ENCODE measurements around the gene CD200. TPM values are rescaled to one million over a fixed set of nuclear protein-coding genes. Genes with fewer than 3 reads are reported as not detected.

Gene CD200
- total RNA-seq, 2 donors from 2014 or later = 2.0 to 2.6 TPM

DNA sequence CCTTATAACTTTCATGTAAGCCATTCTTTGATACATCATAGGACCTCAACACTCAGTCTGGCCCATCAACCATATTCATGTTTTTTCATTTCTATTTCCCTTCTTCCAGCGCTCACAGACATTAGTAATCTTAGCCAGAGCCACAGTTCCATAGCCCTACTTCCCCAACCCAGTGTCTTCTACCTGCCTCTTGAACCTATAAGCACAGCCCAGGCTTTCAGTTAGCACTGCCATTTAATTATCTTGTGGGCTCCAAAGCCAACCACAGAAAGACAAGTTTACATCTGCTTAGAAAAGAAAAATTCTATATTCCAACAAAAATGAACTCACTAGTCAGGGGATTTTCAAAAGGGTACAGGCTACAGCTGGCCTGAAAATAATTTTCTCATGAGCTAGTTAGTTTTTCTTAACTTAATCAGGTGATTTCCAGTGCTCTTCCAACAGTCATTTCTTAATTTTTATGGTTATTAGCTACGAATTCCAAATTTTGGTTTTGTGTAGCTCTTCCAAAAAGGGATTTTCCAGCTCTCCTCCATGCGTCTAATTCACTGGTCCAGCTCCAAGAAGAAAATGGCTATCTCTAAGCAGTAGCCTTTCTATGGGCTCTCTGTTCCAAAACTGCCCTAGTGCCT is 13.7 kb downstream of the CD200 start:
- no peak for TF ChIP-seq POLR2A (IDR thresholded peaks at IDR 0.05)
- TF ChIP-seq, protein P1, sequence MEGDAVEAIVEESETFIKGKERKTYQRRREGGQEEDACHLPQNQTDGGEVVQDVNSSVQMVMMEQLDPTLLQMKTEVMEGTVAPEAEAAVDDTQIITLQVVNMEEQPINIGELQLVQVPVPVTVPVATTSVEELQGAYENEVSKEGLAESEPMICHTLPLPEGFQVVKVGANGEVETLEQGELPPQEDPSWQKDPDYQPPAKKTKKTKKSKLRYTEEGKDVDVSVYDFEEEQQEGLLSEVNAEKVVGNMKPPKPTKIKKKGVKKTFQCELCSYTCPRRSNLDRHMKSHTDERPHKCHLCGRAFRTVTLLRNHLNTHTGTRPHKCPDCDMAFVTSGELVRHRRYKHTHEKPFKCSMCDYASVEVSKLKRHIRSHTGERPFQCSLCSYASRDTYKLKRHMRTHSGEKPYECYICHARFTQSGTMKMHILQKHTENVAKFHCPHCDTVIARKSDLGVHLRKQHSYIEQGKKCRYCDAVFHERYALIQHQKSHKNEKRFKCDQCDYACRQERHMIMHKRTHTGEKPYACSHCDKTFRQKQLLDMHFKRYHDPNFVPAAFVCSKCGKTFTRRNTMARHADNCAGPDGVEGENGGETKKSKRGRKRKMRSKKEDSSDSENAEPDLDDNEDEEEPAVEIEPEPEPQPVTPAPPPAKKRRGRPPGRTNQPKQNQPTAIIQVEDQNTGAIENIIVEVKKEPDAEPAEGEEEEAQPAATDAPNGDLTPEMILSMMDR (IDR thresholded peaks at IDR 0.05) = no peak
- intact Hi-C loops (cut with DNase I) = no loop called here
- H3K36me3 ChIP-seq (replicated peaks in 1 of 2; ENCODE audit: insufficient read depth in 1 of 2, low read depth in 2 of 2) = no peaks in the 10 kb centered on the region
- H3K9me3 ChIP-seq = no peaks in the 10 kb centered on the region
- DNase-seq (no peak), ATAC-seq (no peak)
- H3K4me3 ChIP-seq = no peak overlapping the region
- no peak overlapping the region for H3K27ac ChIP-seq
- H3K27me3 ChIP-seq = no peaks in the 10 kb centered on the region
- 71 to 75% methylated on average over 3 of the region's 3 CpGs for WGBS, 2 donors
- no peaks in the 10 kb centered on the region for H3K4me1 ChIP-seq

DNA sequence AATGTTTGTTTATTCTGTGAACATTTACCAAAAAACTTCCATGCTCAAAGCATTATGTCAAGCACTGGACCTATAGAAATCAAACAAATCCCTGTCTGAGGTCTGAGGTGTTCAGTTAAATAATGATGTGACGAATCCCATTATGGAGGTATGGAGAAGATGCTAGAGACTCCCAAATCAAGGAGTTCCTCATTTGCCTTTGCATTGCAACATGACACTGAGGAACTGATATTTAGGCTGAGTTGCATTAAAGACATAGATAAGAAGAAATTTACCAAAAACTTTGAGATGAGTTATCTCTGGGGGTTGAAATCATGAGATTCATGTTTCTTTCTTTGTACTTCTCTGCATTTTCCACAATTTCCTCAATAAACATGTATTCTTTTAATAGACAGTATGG is 16.0 kb downstream of the CD200 start:
- WGBS, 2 donors = 75 to 76% methylated on average over 1 of the region's 1 CpG

DNA sequence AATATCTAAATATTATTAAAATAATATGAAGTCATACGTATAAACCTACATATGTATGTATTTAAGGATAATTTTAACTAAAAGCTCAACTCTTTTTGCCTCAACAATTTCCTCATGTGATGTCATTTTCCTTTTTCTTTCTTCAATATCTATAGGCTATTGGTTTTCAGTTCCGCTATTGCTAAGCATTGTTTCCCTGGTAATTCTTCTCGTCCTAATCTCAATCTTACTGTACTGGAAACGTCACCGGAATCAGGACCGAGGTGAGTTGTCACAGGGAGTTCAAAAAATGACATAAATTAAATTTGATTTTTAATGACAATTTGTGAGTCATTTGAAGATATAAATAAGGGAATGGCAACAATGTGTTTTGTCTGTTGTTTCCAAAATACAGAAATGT is 16.6 kb downstream of the CD200 start:
- 87% methylated on average over 6 of the region's 6 CpGs for WGBS, 2 donors
- Histone ChIP-seq H3K4me1 (no peaks in the 10 kb centered on the region), H3K4me3 (no peak overlapping the region), H3K27me3 (no peaks in the 10 kb centered on the region), H3K9me3 (no peaks in the 10 kb centered on the region), H3K27ac (no peak overlapping the region), H3K36me3 (replicated peaks in 1 of 2; ENCODE audit: insufficient read depth in 1 of 2, low read depth in 2 of 2) (no peaks in the 10 kb centered on the region)
- DNase-seq (no peak), ATAC-seq (no peak)
- intact Hi-C loops (cut with DNase I) = no loop called here
- TF ChIP-seq POLR2A (IDR thresholded peaks at IDR 0.05) = no peak
- TF ChIP-seq, protein P1 (IDR thresholded peaks at IDR 0.05) = no peak

More for the DNA sequence above, 16.0 kb downstream of the CD200 start:
- H3K27ac ChIP-seq = no peak overlapping the region
- no peaks in the 10 kb centered on the region for H3K4me1 ChIP-seq
- ATAC-seq = no peak
- no peak for DNase-seq
- H3K4me3 ChIP-seq = no peak overlapping the region
- no peaks in the 10 kb centered on the region for H3K9me3 ChIP-seq
- TF ChIP-seq POLR2A (IDR thresholded peaks at IDR 0.05) = no peak
- TF ChIP-seq, protein P1 (IDR thresholded peaks at IDR 0.05) = no peak
- H3K27me3 ChIP-seq = no peaks in the 10 kb centered on the region
- intact Hi-C loops (cut with DNase I) = no loop called here
- no peaks in the 10 kb centered on the region for H3K36me3 ChIP-seq (replicated peaks in 1 of 2; ENCODE audit: insufficient read depth in 1 of 2, low read depth in 2 of 2)

- intact Hi-C loops (cut with DNase I) = no loop called here
- no peak overlapping the region for H3K4me3 ChIP-seq
- no peaks in the 10 kb centered on the region for H3K9me3 ChIP-seq
- no peaks in the 10 kb centered on the region for H3K4me1 ChIP-seq
- TF ChIP-seq POLR2A (IDR thresholded peaks at IDR 0.05) = no peak
- TF ChIP-seq, protein P1 (IDR thresholded peaks at IDR 0.05) = no peak
- DNase-seq = no peak
- no peak for ATAC-seq
- no peaks in the 10 kb centered on the region for H3K36me3 ChIP-seq (replicated peaks in 1 of 2; ENCODE audit: insufficient read depth in 1 of 2, low read depth in 2 of 2)
- 65% methylated on average over 2 of the region's 2 CpGs for WGBS, 2 donors
- H3K27ac ChIP-seq = no peak overlapping the region
- no peaks in the 10 kb centered on the region for H3K27me3 ChIP-seq
Measured at GRCh38 chr3:112350018-112350810, 17.3 kb downstream of the CD200 start.

Data from body of pancreas (tissue), 4 donors.